ENCODE measurements around the gene MCAM.

DNA sequence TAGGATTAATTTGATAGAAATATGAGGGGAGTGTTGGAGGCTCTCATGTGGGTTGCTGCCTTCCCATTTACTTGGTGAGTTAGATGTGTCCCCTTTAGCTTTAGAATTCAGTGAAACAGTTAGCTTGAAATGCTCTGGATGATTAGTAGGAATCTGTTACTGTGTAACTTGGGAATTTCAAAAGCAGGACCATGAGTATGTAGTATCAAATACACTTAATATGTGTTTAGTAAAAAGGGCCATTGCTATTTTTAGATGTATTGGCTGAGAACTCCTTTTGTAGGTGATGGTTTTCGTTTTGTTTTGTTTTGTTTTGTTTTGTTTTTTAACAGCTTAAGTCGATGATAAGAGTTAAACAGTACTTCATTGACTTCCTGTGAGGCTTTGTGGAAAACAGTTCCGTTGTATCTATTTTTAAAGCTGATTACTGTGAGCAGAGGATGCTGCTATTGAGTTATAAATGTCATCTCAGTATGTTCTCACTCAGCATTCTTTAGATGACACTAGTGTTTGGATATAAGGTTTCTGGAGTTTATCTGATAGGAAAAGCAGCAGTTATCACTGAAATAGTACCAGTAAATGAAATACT, 53.5 kb downstream of the MCAM start:
- TF ChIP-seq, protein P1, sequence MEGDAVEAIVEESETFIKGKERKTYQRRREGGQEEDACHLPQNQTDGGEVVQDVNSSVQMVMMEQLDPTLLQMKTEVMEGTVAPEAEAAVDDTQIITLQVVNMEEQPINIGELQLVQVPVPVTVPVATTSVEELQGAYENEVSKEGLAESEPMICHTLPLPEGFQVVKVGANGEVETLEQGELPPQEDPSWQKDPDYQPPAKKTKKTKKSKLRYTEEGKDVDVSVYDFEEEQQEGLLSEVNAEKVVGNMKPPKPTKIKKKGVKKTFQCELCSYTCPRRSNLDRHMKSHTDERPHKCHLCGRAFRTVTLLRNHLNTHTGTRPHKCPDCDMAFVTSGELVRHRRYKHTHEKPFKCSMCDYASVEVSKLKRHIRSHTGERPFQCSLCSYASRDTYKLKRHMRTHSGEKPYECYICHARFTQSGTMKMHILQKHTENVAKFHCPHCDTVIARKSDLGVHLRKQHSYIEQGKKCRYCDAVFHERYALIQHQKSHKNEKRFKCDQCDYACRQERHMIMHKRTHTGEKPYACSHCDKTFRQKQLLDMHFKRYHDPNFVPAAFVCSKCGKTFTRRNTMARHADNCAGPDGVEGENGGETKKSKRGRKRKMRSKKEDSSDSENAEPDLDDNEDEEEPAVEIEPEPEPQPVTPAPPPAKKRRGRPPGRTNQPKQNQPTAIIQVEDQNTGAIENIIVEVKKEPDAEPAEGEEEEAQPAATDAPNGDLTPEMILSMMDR (IDR thresholded peaks at IDR 0.05), result no peak
- no peak for TF ChIP-seq EP300 (IDR thresholded peaks at IDR 0.05)

All from tibial nerve (tissue), 4 donors.